CD4-positive, alpha-beta T cell (primary cell): Measurements from ENCODE around the gene SMYD3. TPM values are rescaled to one million over a fixed set of nuclear protein-coding genes. Genes with fewer than 3 reads are reported as not detected.

Experiments
- ATAC-seq: fragments of 200-7000 bp; cut with Tn5 transposase; one replicate; pipeline ENCODE4 v1.10.0; 2022; ENCODE audit warnings: mild to moderate bottlenecking; ENCODE audit not compliant: poor library complexity
- CTCF ChIA-PET: fragments of 350-600 bp; sonication (Branson Sonifier 250); formaldehyde crosslinking; loops from one replicate; lab custom pipeline; 2021; ENCODE audit warnings: antibody characterized with exemption, inconsistent platforms; lab: Charles Lee
- POLR2A ChIA-PET: fragments of 350-600 bp; sonication (Branson Sonifier 250); formaldehyde crosslinking; loops from one replicate; lab custom pipeline; 2021; ENCODE audit warnings: antibody characterized with exemption, inconsistent platforms; lab: Charles Lee
- DNase-seq, 14 experiments: peaks; one replicate each; pipeline ENCODE4 v3.0.0-alpha.2; 2013 to 2020; ENCODE audit warnings: mixed read lengths in 2 of 14
- H3K27ac ChIP-seq, 2 donors: one replicate each; pipeline versions ENCODE4 v1.5.1 to v1.7.0; 2013; ENCODE audit warnings: low read length in 2 of 2, low read depth in 1 of 2, mild to moderate bottlenecking in 1 of 2
- H3K27me3 ChIP-seq, 2 experiments: 1 replicate in 1 of 2; 2 replicates in 1 of 2; pipeline versions ENCODE4 v1.6.1 to v1.7.0; 2013; ENCODE audit warnings: low read length in 2 of 2, control low read depth in 1 of 2, mild to moderate bottlenecking in 1 of 2, moderate library complexity in 1 of 2; ENCODE audit not compliant: insufficient read depth in 2 of 2, control insufficient read depth in 1 of 2
- H3K36me3 ChIP-seq: one replicate; pipeline ENCODE4 v1.6.1; 2013; ENCODE audit warnings: low read length, control low read depth; ENCODE audit not compliant: insufficient read depth
- H3K4me1 ChIP-seq: one replicate; pipeline ENCODE4 v1.6.1; 2013; ENCODE audit warnings: low read length, control low read depth; ENCODE audit not compliant: insufficient read depth
- H3K4me3 ChIP-seq: one replicate; pipeline ENCODE4 v1.5.1; 2013; ENCODE audit warnings: mild to moderate bottlenecking, low read length, moderate library complexity
- H3K9me3 ChIP-seq, 2 experiments: 1 replicate in 1 of 2; 2 replicates in 1 of 2; pipeline versions ENCODE4 v1.6.1 to v1.7.0; 2013; ENCODE audit warnings: low read length in 2 of 2, mild to moderate bottlenecking in 2 of 2, control low read depth in 1 of 2, moderate library complexity in 1 of 2; ENCODE audit not compliant: control insufficient read depth in 1 of 2, insufficient read depth in 1 of 2
- H3K27ac Mint-ChIP-seq: one replicate; pipeline ENCODE4 v1.8.0; 2020; ENCODE audit warnings: mixed read lengths
- H3K27me3 Mint-ChIP-seq: one replicate; pipeline ENCODE4 v1.8.0; 2021; ENCODE audit warnings: mixed read lengths
- H3K36me3 Mint-ChIP-seq: one replicate; pipeline ENCODE4 v1.8.0; 2021; ENCODE audit warnings: low read depth, mixed read lengths
- H3K4me1 Mint-ChIP-seq: one replicate; pipeline ENCODE4 v1.8.0; 2021; ENCODE audit warnings: low read depth, mixed read lengths
- H3K4me3 Mint-ChIP-seq: one replicate; pipeline ENCODE4 v1.8.0; 2020; ENCODE audit warnings: mild to moderate bottlenecking, mixed read lengths
- H3K9me3 Mint-ChIP-seq: one replicate; pipeline ENCODE4 v1.8.0; 2020; ENCODE audit warnings: mixed read lengths
- intact Hi-C, 2 experiments: fragments of 100-400 bp; cut with DNase I in 1 of 2; cut with micrococcal nuclease in 1 of 2; formaldehyde crosslinking; loops; one replicate each; pipeline versions ENCODE4 v1.15.1 to v1.9.0; 2023 to 2025; cut with DNase I, micrococcal nuclease
- total RNA-seq, 174 experiments: library from RNA in 2 of 174; stranded (reverse) in 2 of 174; gene quantifications; one replicate each; pipeline ENCODE4 v1.2.3 and lab custom pipeline; 2021 to 2026
- TF ChIP-seq, protein P1 (sequence below): fragments of 200-600 bp; IDR thresholded peaks from one replicate; pipeline ENCODE4 v1.8.0; 2022; ENCODE audit warnings: antibody characterized with exemption, mild to moderate bottlenecking

SMYD3 gene
- total RNA-seq, 2 experiments from 2014 or later, result 18.8 to 19.6 TPM

DNA sequence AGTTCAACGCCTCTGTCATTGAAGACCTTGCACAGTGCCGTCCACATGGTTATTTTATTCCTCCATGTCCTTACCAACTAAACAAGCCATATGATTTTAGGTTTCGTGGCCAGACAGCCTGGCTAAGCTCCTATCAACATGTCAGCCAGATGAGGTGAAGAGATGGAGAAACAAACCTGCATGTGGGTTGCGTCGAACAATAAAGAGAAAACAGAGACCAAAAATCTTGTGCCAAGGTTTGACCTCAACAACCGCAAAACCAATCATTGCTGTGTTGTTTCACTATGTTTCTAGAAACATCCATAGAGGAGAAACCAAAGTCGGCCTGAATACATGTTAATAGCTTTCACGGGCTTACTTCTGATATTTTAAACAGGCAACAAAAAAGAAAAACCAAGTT is 544.6 kb downstream of the SMYD3 start:
- DNase-seq (no peak), ATAC-seq (no peak)
- Histone ChIP-seq H3K4me3 (no peak overlapping the region), H3K27me3 (no peaks in the 10 kb centered on the region), H3K27ac (no peak overlapping the region), H3K9me3 (no peaks in the 10 kb centered on the region), H3K4me1 (no peaks in the 10 kb centered on the region), H3K36me3 (no peaks in the 10 kb centered on the region)
- CTCF ChIA-PET, result no interaction called here
- Mint-ChIP-seq H3K4me3 (no peak overlapping the region), H3K27me3 (no peaks in the 10 kb centered on the region), H3K36me3 (no peaks in the 10 kb centered on the region), H3K27ac (no peak overlapping the region), H3K9me3 (no peaks in the 10 kb centered on the region), H3K4me1 (peaks cover 6% of the 10 kb centered on the region)
- POLR2A ChIA-PET, result no interaction called here
- TF ChIP-seq, protein P1, sequence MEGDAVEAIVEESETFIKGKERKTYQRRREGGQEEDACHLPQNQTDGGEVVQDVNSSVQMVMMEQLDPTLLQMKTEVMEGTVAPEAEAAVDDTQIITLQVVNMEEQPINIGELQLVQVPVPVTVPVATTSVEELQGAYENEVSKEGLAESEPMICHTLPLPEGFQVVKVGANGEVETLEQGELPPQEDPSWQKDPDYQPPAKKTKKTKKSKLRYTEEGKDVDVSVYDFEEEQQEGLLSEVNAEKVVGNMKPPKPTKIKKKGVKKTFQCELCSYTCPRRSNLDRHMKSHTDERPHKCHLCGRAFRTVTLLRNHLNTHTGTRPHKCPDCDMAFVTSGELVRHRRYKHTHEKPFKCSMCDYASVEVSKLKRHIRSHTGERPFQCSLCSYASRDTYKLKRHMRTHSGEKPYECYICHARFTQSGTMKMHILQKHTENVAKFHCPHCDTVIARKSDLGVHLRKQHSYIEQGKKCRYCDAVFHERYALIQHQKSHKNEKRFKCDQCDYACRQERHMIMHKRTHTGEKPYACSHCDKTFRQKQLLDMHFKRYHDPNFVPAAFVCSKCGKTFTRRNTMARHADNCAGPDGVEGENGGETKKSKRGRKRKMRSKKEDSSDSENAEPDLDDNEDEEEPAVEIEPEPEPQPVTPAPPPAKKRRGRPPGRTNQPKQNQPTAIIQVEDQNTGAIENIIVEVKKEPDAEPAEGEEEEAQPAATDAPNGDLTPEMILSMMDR, result no peak
- intact Hi-C loops, result no loop called here

DNA sequence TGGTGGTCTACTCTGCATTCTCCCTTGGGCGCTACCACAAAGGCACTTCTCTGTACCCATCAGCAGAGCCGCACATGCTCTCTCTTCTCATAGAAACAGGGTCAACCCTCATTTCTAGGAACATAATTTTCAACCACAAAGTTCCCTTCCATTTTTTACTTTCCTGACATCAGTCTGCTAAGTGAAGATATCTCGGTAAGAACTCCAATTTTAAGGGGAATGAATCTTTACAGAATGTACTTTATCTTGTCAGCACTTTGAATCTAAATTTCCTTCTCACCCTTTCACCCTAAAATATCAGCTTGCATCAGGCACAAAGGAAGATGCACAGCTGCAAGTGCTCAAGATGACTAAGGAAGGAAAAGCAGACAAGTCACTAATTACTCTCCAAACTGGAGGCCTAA is 545.9 kb downstream of the SMYD3 start:
- CTCF ChIA-PET, result no interaction called here

DNA sequence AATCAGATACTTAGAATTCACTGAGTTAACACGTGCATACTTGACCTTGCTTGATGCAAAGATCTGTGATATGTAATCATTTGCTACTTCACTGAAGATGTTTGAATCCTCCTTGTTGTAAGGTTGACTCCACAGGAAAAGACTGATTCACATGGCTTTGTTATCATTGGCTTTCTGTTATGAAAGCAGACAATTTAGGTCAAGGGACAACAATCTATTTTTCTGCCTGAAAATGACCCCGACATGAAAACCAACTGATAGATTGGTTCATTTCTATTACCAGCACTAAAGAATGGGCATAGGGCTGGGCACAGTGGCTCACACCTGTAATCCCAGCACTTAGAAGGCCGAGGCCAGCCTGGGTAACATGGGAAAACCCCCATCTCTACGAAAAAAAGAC is 546.9 kb downstream of the SMYD3 start:
- Mint-ChIP-seq H3K27me3 (no peaks in the 10 kb centered on the region), H3K36me3 (no peaks in the 10 kb centered on the region)
- H3K9me3 ChIP-seq, result peaks cover 0 to under 1% of the 10 kb centered on the region in 2 experiments

More for the DNA sequence above, 545.9 kb downstream of the SMYD3 start:
- Mint-ChIP-seq H3K27ac (no peak overlapping the region), H3K27me3 (no peaks in the 10 kb centered on the region), H3K4me1 (peaks cover 6% of the 10 kb centered on the region), H3K4me3 (no peak overlapping the region), H3K9me3 (no peaks in the 10 kb centered on the region), H3K36me3 (no peaks in the 10 kb centered on the region)
- Histone ChIP-seq H3K27me3 (no peaks in the 10 kb centered on the region), H3K4me1 (peaks cover 7% of the 10 kb centered on the region), H3K36me3 (no peaks in the 10 kb centered on the region), H3K9me3 (no peaks in the 10 kb centered on the region), H3K27ac (no peak overlapping the region), H3K4me3 (no peak overlapping the region)
- ATAC-seq (no peak), DNase-seq (no peak)
- POLR2A ChIA-PET, result no interaction called here
- intact Hi-C loops, result no loop called here
- TF ChIP-seq, protein P1, result no peak

More for the DNA sequence above, 546.9 kb downstream of the SMYD3 start:
- ChIA-PET CTCF (no interaction called here), POLR2A (no interaction called here)
- Histone ChIP-seq H3K36me3 (no peaks in the 10 kb centered on the region), H3K4me3 (no peak overlapping the region), H3K4me1 (peaks cover 10% of the 10 kb centered on the region), H3K27ac (no peak overlapping the region), H3K27me3 (no peaks in the 10 kb centered on the region)
- no peak overlapping the region for H3K4me3 Mint-ChIP-seq
- no peak overlapping the region for H3K27ac Mint-ChIP-seq
- ATAC-seq (no peak), DNase-seq (no peak)
- TF ChIP-seq, protein P1, result no peak
- H3K9me3 Mint-ChIP-seq, result no peaks in the 10 kb centered on the region
- intact Hi-C loops, result no loop called here
- H3K4me1 Mint-ChIP-seq, result peaks cover 6% of the 10 kb centered on the region
